ENCODE measurements around the gene ERBB3.

Gene ERBB3

GRCh38 chr12:56127888-56128669, 48.1 kb downstream of the ERBB3 start, which contains the start of gene ESYT1:
ESYT1 (plus strand) TSS chr12:56128267; CDS start chr12:56128320, 53 bp downstream.
- peak; percentile 93 for TF ChIP-seq POLR2A (IDR thresholded peaks at IDR 0.05; ENCODE audit: low read length)
- no peak for TF ChIP-seq GATA1 (IDR thresholded peaks at IDR 0.05; ENCODE audit: low read depth, low read length)
- peak; percentile 99 to 100 for DNase-seq

- TF ChIP-seq POLR2A (IDR thresholded peaks at IDR 0.05; ENCODE audit: low read length) (no peak), GATA1 (IDR thresholded peaks at IDR 0.05; ENCODE audit: low read depth, low read length) (no peak)
- DNase-seq, result peak; percentile 47 to 65
Observed at GRCh38 chr12:56128670-56129205, 48.8 kb downstream of the ERBB3 start.

GRCh38 chr12:56129206-56129941, 49.4 kb downstream of the ERBB3 start:
- DNase-seq, result peak; percentile 70 to 74
- TF ChIP-seq POLR2A (IDR thresholded peaks at IDR 0.05; ENCODE audit: low read length), result peak; percentile 28
- TF ChIP-seq GATA1 (IDR thresholded peaks at IDR 0.05; ENCODE audit: low read depth, low read length), result no peak

- DNase-seq, result no peak
- TF ChIP-seq GATA1 (IDR thresholded peaks at IDR 0.05; ENCODE audit: low read depth, low read length), result no peak
- no peak for TF ChIP-seq POLR2A (IDR thresholded peaks at IDR 0.05; ENCODE audit: low read length)
Observed at GRCh38 chr12:56129942-56130495, 50.1 kb downstream of the ERBB3 start.

- no peak for TF ChIP-seq GATA1 (IDR thresholded peaks at IDR 0.05; ENCODE audit: low read depth, low read length)
- TF ChIP-seq POLR2A (IDR thresholded peaks at IDR 0.05; ENCODE audit: low read length), result no peak
- DNase-seq, result no peak
Observed at GRCh38 chr12:56130876-56131275, 50.9 kb downstream of the ERBB3 start.

GRCh38 chr12:56134897-56135296, 54.9 kb downstream of the ERBB3 start:
- no peak for DNase-seq
- TF ChIP-seq GATA1 (IDR thresholded peaks at IDR 0.05; ENCODE audit: low read depth, low read length) (no peak), POLR2A (IDR thresholded peaks at IDR 0.05; ENCODE audit: low read length) (no peak)

GRCh38 chr12:56137853-56138571, 58.0 kb downstream of the ERBB3 start:
- DNase-seq, result no peak
- TF ChIP-seq GATA1 (IDR thresholded peaks at IDR 0.05; ENCODE audit: low read depth, low read length), result no peak
- no peak for TF ChIP-seq POLR2A (IDR thresholded peaks at IDR 0.05; ENCODE audit: low read length)

GRCh38 chr12:56141946-56142784, 62.2 kb downstream of the ERBB3 start:
- no peak for TF ChIP-seq GATA1 (IDR thresholded peaks at IDR 0.05; ENCODE audit: low read depth, low read length)
- no peak for TF ChIP-seq POLR2A (IDR thresholded peaks at IDR 0.05; ENCODE audit: low read length)
- no peak for DNase-seq

- no peak for DNase-seq
- TF ChIP-seq GATA1 (IDR thresholded peaks at IDR 0.05; ENCODE audit: low read depth, low read length), result no peak
Observed at GRCh38 chr12:56143217-56143616, 63.3 kb downstream of the ERBB3 start.

GRCh38 chr12:56143870-56144269, 63.9 kb downstream of the ERBB3 start:
- no peak for DNase-seq
- TF ChIP-seq POLR2A (IDR thresholded peaks at IDR 0.05; ENCODE audit: low read length) (no peak), GATA1 (IDR thresholded peaks at IDR 0.05; ENCODE audit: low read depth, low read length) (no peak)

- no peak for TF ChIP-seq POLR2A (IDR thresholded peaks at IDR 0.05; ENCODE audit: low read length)
- no peak for TF ChIP-seq GATA1 (IDR thresholded peaks at IDR 0.05; ENCODE audit: low read depth, low read length)
- DNase-seq, result no peak
Observed at GRCh38 chr12:56145217-56145616, 65.3 kb downstream of the ERBB3 start.

- TF ChIP-seq GATA1 (IDR thresholded peaks at IDR 0.05; ENCODE audit: low read depth, low read length) (no peak), POLR2A (IDR thresholded peaks at IDR 0.05; ENCODE audit: low read length) (no peak)
- no peak for DNase-seq
Observed at GRCh38 chr12:56146492-56147460, 66.8 kb downstream of the ERBB3 start.

Measured in erythroblast (primary cell).